Sigmoid colon (tissue), 7 donors: ENCODE results near the gene ITGA7. TPM values are rescaled to one million over a fixed set of nuclear protein-coding genes. Genes with fewer than 3 reads are reported as not detected.

Experiments used
- DNase-seq: peaks from one replicate; pipeline ENCODE4 v3.0.0-alpha.2; 2019
- H3K27ac ChIP-seq, 4 donors: fragments of 200-600 bp; sonication (generic); one replicate each; pipeline ENCODE4 v1.5.1; 2016 to 2019; ENCODE audit warnings: mild to moderate bottlenecking in 1 of 4
- H3K27me3 ChIP-seq, 3 donors: fragments of 200-600 bp; sonication (generic); one replicate each; pipeline ENCODE4 v1.5.1; 2019; ENCODE audit warnings: mild to moderate bottlenecking in 1 of 3
- H3K36me3 ChIP-seq, 4 donors: fragments of 200-600 bp; sonication (generic); one replicate each; pipeline ENCODE4 v1.5.1; 2016 to 2019
- H3K4me1 ChIP-seq, 4 donors: fragments of 200-600 bp; sonication (generic); one replicate each; pipeline ENCODE4 v1.5.1; 2017 to 2019
- H3K4me3 ChIP-seq, 4 donors: fragments of 200-600 bp; sonication (generic); one replicate each; pipeline ENCODE4 v1.5.1; 2017 to 2019; ENCODE audit warnings: mild to moderate bottlenecking in 2 of 4, moderate library complexity in 1 of 4
- H3K9me3 ChIP-seq, 4 donors: fragments of 200-600 bp in 3 of 4; sonication (generic) in 3 of 4; one replicate each; pipeline versions ENCODE4 v1.5.1 to v1.6.1; 2013 to 2019
- CTCF ChIP-seq, 4 experiments: fragments of 450-650 bp in 3 of 4; fragments of 200-600 bp in 1 of 4; IDR thresholded peaks; one replicate each; pipeline ENCODE4 v1.5.1; 2016 to 2019; ENCODE audit warnings: antibody characterized with exemption in 4 of 4, mild to moderate bottlenecking in 3 of 4, moderate library complexity in 2 of 4
- EP300 ChIP-seq, 4 donors: sonication (generic); formaldehyde crosslinking; IDR thresholded peaks; one replicate each; pipeline ENCODE4 v1.6.1; 2017; ENCODE audit warnings: antibody characterized with exemption in 4 of 4
- POLR2A ChIP-seq, 2 donors: fragments of 450-650 bp; IDR thresholded peaks; one replicate each; pipeline ENCODE4 v1.6.1; 2016; ENCODE audit warnings: antibody characterized with exemption in 2 of 2, mild to moderate bottlenecking in 2 of 2, moderate library complexity in 2 of 2
- POLR2AphosphoS5 ChIP-seq, 4 donors: sonication (generic); formaldehyde crosslinking; IDR thresholded peaks; one replicate each; pipeline ENCODE4 v1.6.1; 2017; ENCODE audit warnings: antibody characterized with exemption in 4 of 4
- WGBS, 2 donors: extraction: QIAGEN DNeasy Blood & Tissue Kit; methylation state at CpG; one replicate each; pipeline ENCODE4 v1.1.7; 2013; 5-methylcytosine and 5-hydroxymethylcytosine counted together
- intact Hi-C: fragments of 100-400 bp; cut with DNase I; formaldehyde crosslinking; loops from one replicate; pipeline ENCODE4 v1.15.1; 2023
- polyA plus RNA-seq, 3 donors: library from polyadenylated mRNA; stranded (reverse); fragments of 200-250 nt; gene quantifications; one replicate each; pipeline ENCODE4 v1.2.3, GENCODE V29; 2013
- total RNA-seq, 4 donors: library from RNA; depleted of rRNA; stranded (reverse); fragments of >200 nt; gene quantifications; one replicate each; pipeline ENCODE4 v1.1.0, GENCODE V29; 2016
- donor health status: healthy with polysubstance abuse.
- donor health status: Bipolar disorder and iron deficiency.
- donor health status: healthy.

Gene ITGA7
- total and polyA plus RNA-seq, 7 donors = 1.8 to 588 (median 66.6) TPM

GRCh38 chr12:55738123-55739024, 30.7 kb upstream of the ITGA7 start:
- DNase-seq = peak; percentile 91
- Histone ChIP-seq H3K36me3 (no peaks in the 10 kb centered on the region), H3K27ac (peak overlapping the region; percentile 78 to 83 (median 80)), H3K9me3 (no peaks in the 10 kb centered on the region), H3K4me1 (peaks cover 0 to 28% (median 20%) of the 10 kb centered on the region in 4 donors), H3K4me3 (peak overlapping the region; percentile 39 to 62 (median 52)), H3K27me3 (no peaks in the 10 kb centered on the region)
- 2 to 3% methylated on average over 14 of the region's 14 CpGs for WGBS, 2 donors
- intact Hi-C loops = loop anchor here (1.0 to 5.0 kb wide), 3 partner anchors 58 to 202 kb away; partner anchors contain the start of genes ORMDL2 and SARNP
- TF ChIP-seq POLR2A (IDR thresholded peaks at IDR 0.05) (no peak), POLR2AphosphoS5 (IDR thresholded peaks at IDR 0.05) (peak in 2 of 4 donors; percentile 10 to 11), EP300 (IDR thresholded peaks at IDR 0.05) (no peak), CTCF (IDR thresholded peaks at IDR 0.05) (peak; percentile 78 to 95 (median 88))

GRCh38 chr12:55737581-55738122, 29.9 kb upstream of the ITGA7 start:
- WGBS, 2 donors = 20% methylated on average over 4 of the region's 4 CpGs

GRCh38 chr12:55736780-55737580, 29.3 kb upstream of the ITGA7 start:
- WGBS, 2 donors = 28 to 51% methylated on average over 6 of the region's 6 CpGs
- H3K27ac ChIP-seq = peak overlapping the region in 2 of 4 donors; percentile 78 to 83
- H3K36me3 ChIP-seq = no peaks in the 10 kb centered on the region
- H3K4me1 ChIP-seq = peaks cover 0 to 21% (median 16%) of the 10 kb centered on the region in 4 donors
- H3K9me3 ChIP-seq = no peaks in the 10 kb centered on the region
- TF ChIP-seq CTCF (IDR thresholded peaks at IDR 0.05) = peak in 3 of 4 experiments; percentile 61 to 84 (median 64)
- no peak for TF ChIP-seq EP300 (IDR thresholded peaks at IDR 0.05)
- no peak overlapping the region for H3K4me3 ChIP-seq
- intact Hi-C loops = loop anchor here (5.0 kb wide), 1 partner anchor 80 kb away; the partner anchor contains the start of genes ORMDL2 and SARNP
- DNase-seq = peak; percentile 83
- H3K27me3 ChIP-seq = no peaks in the 10 kb centered on the region

More at GRCh38 chr12:55737581-55738122, 29.9 kb upstream of the ITGA7 start:
- H3K27me3 ChIP-seq = no peaks in the 10 kb centered on the region
- H3K27ac ChIP-seq = peak overlapping the region; percentile 78 to 83 (median 80)
- H3K4me1 ChIP-seq = peaks cover 0 to 26% (median 19%) of the 10 kb centered on the region in 4 donors
- H3K9me3 ChIP-seq = no peaks in the 10 kb centered on the region
- peak overlapping the region in 3 of 4 donors; percentile 51 to 62 (median 54) for H3K4me3 ChIP-seq
- DNase-seq = peak; percentile 25
- TF ChIP-seq POLR2A (IDR thresholded peaks at IDR 0.05) (no peak), EP300 (IDR thresholded peaks at IDR 0.05) (no peak), POLR2AphosphoS5 (IDR thresholded peaks at IDR 0.05) (no peak), CTCF (IDR thresholded peaks at IDR 0.05) (no peak)
- intact Hi-C loops = loop anchor here (2.0 to 5.0 kb wide), 2 partner anchors 59 to 80 kb away; partner anchors contain the start of genes ORMDL2 and SARNP
- no peaks in the 10 kb centered on the region for H3K36me3 ChIP-seq

- no peaks in the 10 kb centered on the region for H3K27me3 ChIP-seq
- no peak for TF ChIP-seq EP300 (IDR thresholded peaks at IDR 0.05)
- TF ChIP-seq POLR2AphosphoS5 (IDR thresholded peaks at IDR 0.05) = no peak
- TF ChIP-seq CTCF (IDR thresholded peaks at IDR 0.05) = no peak
- no peak for TF ChIP-seq POLR2A (IDR thresholded peaks at IDR 0.05)
- peaks cover 0 to 30% (median 19%) of the 10 kb centered on the region in 4 donors for H3K4me1 ChIP-seq
- DNase-seq = peak; percentile 51
- no peaks in the 10 kb centered on the region for H3K9me3 ChIP-seq
- intact Hi-C loops = loop anchor here (5.0 kb wide), 1 partner anchor 81 kb away; the partner anchor contains the start of genes ORMDL2 and SARNP
- H3K27ac ChIP-seq = no peak overlapping the region
- no peak overlapping the region for H3K4me3 ChIP-seq
- H3K36me3 ChIP-seq = no peaks in the 10 kb centered on the region
- 62 to 67% methylated on average over 3 of the region's 3 CpGs for WGBS, 2 donors
Observed at GRCh38 chr12:55736076-55736475, 28.4 kb upstream of the ITGA7 start.
